Measurements from ENCODE around the gene OTUD5. TPM values are rescaled to one million over a fixed set of nuclear protein-coding genes. Genes with fewer than 3 reads are reported as not detected.

The OTUD5 gene
- total and polyA plus RNA-seq, 10 donors = 29.6 to 65.8 (median 55.1) TPM

- 50 to 100% (median 86%) methylated on average over 1 of the region's 1 CpG for WGBS, 5 donors
- Histone ChIP-seq H3K36me3 (peaks cover 0 to 67% (median 19%) of the 10 kb centered on the region in 6 donors), H3K27me3 (replicated peaks in 1 of 7) (no peaks in the 10 kb centered on the region), H3K27ac (no peak overlapping the region), H3K9me3 (no peaks in the 10 kb centered on the region), H3K4me3 (no peak overlapping the region), H3K4me1 (peaks cover 0 to 33% (median 12%) of the 10 kb centered on the region in 6 donors)
- intact Hi-C loops (cut with DNase I; ENCODE audit: low total_unique reads) = no loop called here
- TF ChIP-seq POLR2AphosphoS5 (IDR thresholded peaks at IDR 0.05) = no peak
- TF ChIP-seq POLR2A (IDR thresholded peaks at IDR 0.05) = no peak
- no peak for TF ChIP-seq CTCF (IDR thresholded peaks at IDR 0.05 in 8 of 11, conservative IDR thresholded peaks at IDR 0.05 in 3 of 11)
- peak; percentile 1 for DNase-seq
Measured at GRCh38 chrX:48997865-48998264, 40.5 kb upstream of the OTUD5 start.

GRCh38 chrX:48997455-48997854 lies 40.0 kb upstream of the OTUD5 start:
- TF ChIP-seq POLR2AphosphoS5 (IDR thresholded peaks at IDR 0.05) = no peak
- no peak for TF ChIP-seq CTCF (IDR thresholded peaks at IDR 0.05 in 8 of 11, conservative IDR thresholded peaks at IDR 0.05 in 3 of 11)
- TF ChIP-seq POLR2A (IDR thresholded peaks at IDR 0.05) = no peak
- Histone ChIP-seq H3K9me3 (no peaks in the 10 kb centered on the region), H3K4me3 (no peak overlapping the region), H3K27me3 (replicated peaks in 1 of 7) (no peaks in the 10 kb centered on the region), H3K4me1 (peaks cover 0 to 33% (median 10%) of the 10 kb centered on the region in 6 donors), H3K27ac (no peak overlapping the region), H3K36me3 (peaks cover 0 to 71% (median 20%) of the 10 kb centered on the region in 6 donors)
- intact Hi-C loops (cut with DNase I; ENCODE audit: low total_unique reads) = no loop called here
- no peak for DNase-seq
- WGBS, 5 donors = 86 to 95% (median 89%) methylated on average over 3 of the region's 3 CpGs

GRCh38 chrX:48996969-48997368 lies 39.6 kb upstream of the OTUD5 start:
- no peak for DNase-seq
- H3K4me1 ChIP-seq = peaks cover 0 to 33% (median 10%) of the 10 kb centered on the region in 6 donors
- 64 to 89% (median 87%) methylated on average over 3 to 6 of the region's 6 CpGs for WGBS, 5 donors
- H3K9me3 ChIP-seq = no peaks in the 10 kb centered on the region
- no peak overlapping the region for H3K27ac ChIP-seq
- peaks cover 0 to 76% (median 20%) of the 10 kb centered on the region in 6 donors for H3K36me3 ChIP-seq
- H3K4me3 ChIP-seq = no peak overlapping the region
- no peak for TF ChIP-seq POLR2AphosphoS5 (IDR thresholded peaks at IDR 0.05)
- TF ChIP-seq POLR2A (IDR thresholded peaks at IDR 0.05) = no peak
- TF ChIP-seq CTCF (IDR thresholded peaks at IDR 0.05 in 8 of 11, conservative IDR thresholded peaks at IDR 0.05 in 3 of 11) = no peak
- intact Hi-C loops (cut with DNase I; ENCODE audit: low total_unique reads) = no loop called here
- no peaks in the 10 kb centered on the region for H3K27me3 ChIP-seq (replicated peaks in 1 of 7)

GRCh38 chrX:48992341-48992740 lies 34.9 kb upstream of the OTUD5 start:
- no peak overlapping the region for H3K27ac ChIP-seq
- TF ChIP-seq POLR2A (IDR thresholded peaks at IDR 0.05) (no peak), POLR2AphosphoS5 (IDR thresholded peaks at IDR 0.05) (no peak), CTCF (IDR thresholded peaks at IDR 0.05 in 8 of 11, conservative IDR thresholded peaks at IDR 0.05 in 3 of 11) (no peak)
- DNase-seq = no peak
- peaks cover 0 to 100% (median 27%) of the 10 kb centered on the region in 6 donors for H3K36me3 ChIP-seq
- no peaks in the 10 kb centered on the region for H3K4me1 ChIP-seq
- H3K9me3 ChIP-seq = no peaks in the 10 kb centered on the region
- no peaks in the 10 kb centered on the region for H3K27me3 ChIP-seq (replicated peaks in 1 of 7)
- no peak overlapping the region for H3K4me3 ChIP-seq
- intact Hi-C loops (cut with DNase I; ENCODE audit: low total_unique reads) = no loop called here
